Middle frontal gyrus (tissue), 1 donor: ENCODE measurements around the gene ZNF185.

Experiments used
- DNase-seq: peaks from one replicate; pipeline ENCODE4 v3.0.0-alpha.2; 2015; ENCODE audit warnings: low spot score; ENCODE audit errors: extremely low spot score

The ZNF185 gene

DNA sequence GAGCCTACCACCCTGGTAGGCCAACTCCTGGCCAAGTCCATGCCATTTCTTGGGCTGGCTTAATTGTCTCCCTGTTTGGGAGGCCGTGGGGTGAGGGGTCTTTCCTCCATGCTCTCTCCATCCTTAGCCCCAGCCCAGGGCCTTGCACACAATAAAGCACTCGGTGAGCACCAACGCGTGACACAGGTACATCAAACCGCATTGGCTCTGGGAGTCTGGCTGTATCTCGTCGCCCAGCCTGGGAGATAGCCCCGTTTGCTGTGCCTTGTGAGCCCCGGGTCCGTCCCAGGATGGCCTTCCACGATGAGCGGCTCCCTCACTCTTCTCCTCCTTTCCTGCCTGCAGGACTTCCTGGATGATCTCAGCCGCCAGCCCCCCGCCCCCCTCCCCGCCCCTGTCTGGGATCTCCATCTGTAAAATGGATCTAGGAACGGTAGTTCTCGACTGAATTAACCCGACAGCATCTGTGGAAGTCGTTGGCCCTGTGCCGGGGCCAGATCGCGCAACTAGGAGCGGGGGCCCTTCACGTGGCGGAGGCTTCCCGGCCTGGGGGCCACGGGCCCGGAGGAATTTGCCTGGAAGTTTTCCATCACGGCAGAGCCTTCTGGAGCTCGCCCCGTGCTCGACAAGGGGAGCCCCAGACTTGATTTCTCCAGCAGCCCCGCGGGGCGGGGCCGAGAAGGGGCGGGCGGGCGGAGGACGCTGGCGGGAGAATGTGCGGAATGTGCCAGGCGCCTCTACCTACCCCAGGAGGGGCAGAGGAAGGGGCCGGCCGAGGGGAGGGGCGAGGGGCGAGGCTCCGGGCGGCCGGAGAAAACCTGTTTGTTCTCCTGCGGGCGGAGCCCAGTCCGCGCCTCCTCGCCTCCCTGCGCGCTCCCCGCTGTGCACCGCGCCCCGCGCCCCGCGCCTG is at the start of gene ZNF185:
ZNF185 (plus strand) TSS at position 846 of the 910 bp plus-strand sequence. CDS start 16,423 bp downstream, outside the sequence.
- no peak for DNase-seq

- no peak for DNase-seq
These were observed 47.4 kb upstream of the ZNF185 start for GRCh38 chrX:152850465-152850864.

- DNase-seq: no peak
These were observed 43.9 kb upstream of the ZNF185 start for GRCh38 chrX:152853986-152854385.

DNA sequence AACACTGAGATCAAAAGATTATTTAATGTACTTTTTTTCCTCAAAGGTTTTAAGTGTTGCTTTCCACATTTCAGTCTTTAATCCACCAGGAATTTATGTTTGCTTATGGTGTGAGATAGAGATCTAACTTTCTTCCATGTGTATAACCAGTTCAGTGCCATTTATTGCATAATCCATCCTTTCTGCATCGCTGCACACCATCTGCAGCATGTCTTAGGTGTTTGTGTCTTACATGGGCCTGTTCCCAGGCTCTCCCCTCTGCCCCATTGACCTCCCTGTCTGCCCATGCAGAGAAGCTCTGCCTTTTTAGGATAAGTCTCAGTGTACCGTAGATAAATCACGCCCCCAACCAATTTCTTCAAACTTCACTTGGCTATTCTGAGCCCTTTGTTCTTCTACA is 36.8 kb upstream of the ZNF185 start:
- no peak for DNase-seq

DNA sequence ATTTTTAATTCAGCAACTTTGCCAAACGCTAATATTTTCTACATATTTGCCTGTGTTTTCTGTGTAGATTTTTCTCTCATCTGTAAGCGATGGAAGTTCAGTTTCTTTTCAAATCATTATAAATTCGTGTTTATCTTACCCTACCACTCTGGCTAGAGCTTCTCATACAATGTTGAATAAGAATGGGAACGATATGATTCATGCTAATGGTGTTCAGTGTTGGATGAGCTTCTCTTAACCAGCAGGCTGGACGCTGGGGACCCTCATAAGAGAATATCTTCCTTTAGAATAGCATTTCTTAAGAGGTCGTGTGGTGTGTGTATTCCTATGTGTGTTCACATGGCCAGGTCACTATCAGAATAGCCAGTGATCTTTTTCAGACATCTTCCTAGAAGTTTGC is 36.0 kb upstream of the ZNF185 start:
- no peak for DNase-seq

DNA sequence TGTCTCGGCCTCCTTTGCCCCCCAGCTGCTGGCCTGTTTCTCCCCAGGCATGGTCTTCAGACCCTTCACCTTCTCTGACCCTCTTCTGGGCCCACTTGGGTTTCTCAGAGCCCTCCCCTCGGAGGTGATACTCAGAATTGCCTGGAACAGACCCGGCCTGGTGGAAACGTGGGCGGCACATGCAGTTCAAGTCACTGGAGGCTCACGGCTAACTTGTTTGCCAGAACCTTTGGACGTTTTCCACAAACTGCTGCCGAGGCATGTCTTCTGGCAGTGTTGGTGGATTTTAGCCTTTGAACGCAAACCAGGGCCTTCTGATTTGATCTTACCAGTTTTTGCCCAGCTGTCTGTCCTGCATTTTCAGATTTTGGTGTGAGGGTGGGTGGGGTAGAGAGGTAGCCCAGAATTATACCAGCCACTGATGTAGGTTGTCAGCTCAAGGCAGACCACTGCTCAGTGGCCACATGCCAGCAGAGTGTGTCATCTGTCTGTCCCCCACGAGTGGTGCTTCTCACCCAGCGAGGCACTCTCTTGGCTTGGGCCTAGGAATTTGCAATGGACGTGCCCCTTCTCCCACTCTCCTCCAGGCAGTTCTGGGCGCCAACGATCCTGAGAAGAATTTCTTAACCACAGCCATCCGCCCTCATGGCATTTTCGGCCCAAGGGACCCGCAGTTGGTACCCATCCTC is 32.5 kb upstream of the ZNF185 start:
- DNase-seq: no peak

DNA sequence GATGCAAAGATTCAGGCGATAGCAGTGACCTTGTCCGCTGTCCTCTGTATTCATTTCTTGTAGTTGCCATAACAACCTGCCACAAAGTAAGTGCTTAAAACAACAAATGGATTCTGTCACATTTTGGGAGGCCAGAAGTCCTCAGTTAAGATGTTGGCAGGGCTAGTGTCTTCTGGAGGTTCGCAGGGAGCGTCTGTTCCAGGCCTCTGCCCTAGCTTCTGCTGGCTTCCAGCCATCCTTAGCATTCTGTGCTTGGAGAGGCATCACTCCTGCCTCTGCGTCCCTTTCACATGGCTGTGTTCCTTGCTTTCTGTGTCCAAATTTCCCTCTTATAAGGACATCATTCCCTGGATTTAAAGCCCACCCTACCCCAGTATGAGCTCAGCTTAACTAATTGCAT is 31.5 kb upstream of the ZNF185 start:
- no peak for DNase-seq

DNA sequence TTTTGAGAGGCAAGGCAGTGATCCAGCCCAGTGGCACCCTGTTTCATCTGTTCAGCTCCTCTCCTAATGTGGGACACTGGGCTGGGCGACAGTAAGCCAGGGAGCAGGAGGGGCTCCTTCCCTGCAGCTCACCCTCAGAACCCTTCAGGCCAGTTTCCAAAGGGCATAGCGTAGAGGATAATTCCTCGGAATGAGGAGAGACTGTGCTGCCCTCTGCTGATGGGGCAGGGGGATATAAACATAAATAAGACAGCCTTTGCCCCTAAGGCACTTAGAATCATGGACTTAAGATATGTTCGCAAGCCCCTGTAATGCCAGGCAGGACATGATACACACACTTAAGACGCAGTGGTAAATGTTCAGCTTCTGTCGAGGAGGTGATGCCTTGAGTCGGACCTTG is 27.9 kb upstream of the ZNF185 start:
- DNase-seq: no peak

- no peak for DNase-seq
These were observed 26.6 kb upstream of the ZNF185 start for GRCh38 chrX:152871260-152871659.

DNA sequence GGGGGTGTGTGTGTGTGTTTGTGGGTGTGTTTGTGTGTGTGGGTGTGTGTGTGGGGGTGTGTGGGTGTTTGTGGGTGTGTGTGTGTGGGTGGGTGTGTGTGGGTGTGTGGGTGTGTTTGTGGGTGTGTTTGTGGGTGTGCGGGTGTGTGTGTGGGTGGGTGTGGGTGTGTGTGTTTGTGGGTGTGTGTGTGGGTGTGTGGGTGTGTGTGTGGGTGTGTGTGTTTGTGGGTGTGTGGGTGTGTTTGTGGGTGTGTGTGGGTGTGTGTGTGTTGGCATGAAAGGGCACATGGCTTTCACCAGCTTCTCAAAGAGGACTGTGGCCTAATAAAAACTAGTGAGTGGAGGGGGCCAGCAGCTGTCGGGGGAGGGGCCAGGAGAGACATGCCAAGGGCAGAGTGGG is 25.3 kb upstream of the ZNF185 start:
- DNase-seq: no peak

DNA sequence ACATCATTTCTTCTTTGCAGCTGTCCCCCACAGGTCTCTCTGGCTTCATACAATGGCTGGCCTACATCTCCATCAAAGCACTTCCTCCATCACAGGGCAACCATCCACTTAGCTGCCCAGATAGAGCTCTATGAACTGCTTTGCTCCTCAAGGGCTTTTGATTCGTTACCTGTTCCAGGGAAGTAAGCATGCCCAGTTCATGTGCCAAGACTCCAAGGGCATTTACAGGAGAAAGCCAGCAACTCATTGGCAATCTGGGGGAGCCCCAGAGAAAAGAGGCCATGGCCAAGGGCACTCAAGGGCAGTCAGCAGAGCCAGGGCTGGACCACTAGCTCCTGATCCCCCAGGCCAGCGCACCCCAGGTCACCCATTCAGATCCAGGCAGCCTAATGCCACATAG is 24.5 kb upstream of the ZNF185 start:
- DNase-seq: no peak

- no peak for DNase-seq
These were observed 20.7 kb upstream of the ZNF185 start for GRCh38 chrX:152876931-152877840.

- DNase-seq: no peak
These were observed 18.7 kb upstream of the ZNF185 start for GRCh38 chrX:152878976-152879755.

DNA sequence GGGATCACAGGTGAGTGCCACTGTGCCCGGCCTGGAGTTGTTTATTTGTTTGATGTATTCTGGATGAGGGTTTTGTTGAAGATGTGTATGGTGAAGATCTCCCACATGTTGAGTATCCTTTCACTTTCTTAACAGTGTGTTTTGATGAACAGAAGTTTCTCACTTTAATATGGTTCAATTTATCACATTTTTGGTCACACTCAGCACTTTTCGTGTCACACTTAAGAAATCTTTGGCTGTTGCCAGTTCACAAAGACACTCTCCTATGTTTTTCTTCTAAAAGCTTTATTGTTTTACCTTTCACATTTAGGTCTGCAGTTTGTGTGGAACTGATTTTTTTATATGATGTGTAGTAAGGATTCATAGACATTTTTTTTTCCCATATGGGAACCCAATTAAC is 16.6 kb upstream of the ZNF185 start:
- DNase-seq: no peak

- DNase-seq: no peak
These were observed 13.7 kb upstream of the ZNF185 start for GRCh38 chrX:152884171-152884570.

GRCh38 chrX:152886716-152887115 is 11.2 kb upstream of the ZNF185 start:
- no peak for DNase-seq

DNA sequence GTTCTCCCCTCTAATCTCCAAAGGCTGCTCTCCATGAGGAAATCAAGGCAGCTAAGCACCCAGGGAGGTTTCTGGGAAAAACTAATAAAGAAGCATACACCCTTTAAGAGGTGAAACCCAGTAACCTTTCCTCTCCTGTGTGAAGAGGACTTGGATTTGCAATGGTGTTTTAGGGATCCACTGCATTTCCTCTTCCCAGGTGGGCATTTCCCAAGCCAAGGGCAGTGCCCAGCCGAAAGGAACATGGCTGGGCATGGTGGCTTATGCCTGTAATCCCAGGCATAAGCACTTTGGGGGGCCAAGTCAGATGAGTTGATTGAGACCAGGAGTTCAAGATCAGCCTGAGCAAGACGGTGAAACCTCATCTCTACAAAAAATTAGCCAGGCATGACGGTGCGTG is 5.4 kb upstream of the ZNF185 start:
- DNase-seq: no peak

- no peak for DNase-seq
These were observed 4.6 kb upstream of the ZNF185 start for GRCh38 chrX:152892999-152893891.

GRCh38 chrX:152893980-152894610 is 3.8 kb upstream of the ZNF185 start:
- no peak for DNase-seq
